OCI-LY1 (cell line): ENCODE results near the gene TENM4.

Experiments
- H2AFZ ChIP-seq: fragments of 200-600 bp; sonication (generic), shearing (Covaris generic); 2 replicates; pipeline ENCODE4 v1.6.0; 2014; ENCODE audit warnings: antibody characterized with exemption, mild to moderate bottlenecking, low read length
- H3F3A ChIP-seq: fragments of 200-600 bp; sonication (generic), shearing (Covaris generic); 2 replicates; pipeline ENCODE4 v1.6.0; 2014; ENCODE audit warnings: mild to moderate bottlenecking, antibody characterized with exemption, low read length, moderate library complexity; ENCODE audit not compliant: insufficient read depth
- H3K27ac ChIP-seq: fragments of 200-600 bp; sonication (generic); 2 replicates; pipeline ENCODE4 v1.5.1; 2014; ENCODE audit warnings: low read length, mixed run types, mild to moderate bottlenecking, low read depth; ENCODE audit not compliant: poor library complexity, severe bottlenecking
- H3K27me3 ChIP-seq: fragments of 200-600 bp; sonication (generic); 2 replicates; pipeline ENCODE4 v1.6.0; 2014; ENCODE audit warnings: antibody characterized with exemption, mild to moderate bottlenecking, low read length, moderate library complexity; ENCODE audit not compliant: insufficient read depth
- H3K36me3 ChIP-seq: fragments of 200-600 bp; sonication (generic); 2 replicates; pipeline ENCODE4 v1.6.1; 2014; ENCODE audit warnings: mild to moderate bottlenecking, antibody characterized with exemption, low read length, moderate library complexity, mixed read lengths; ENCODE audit not compliant: insufficient read depth
- H3K4me1 ChIP-seq: fragments of 200-600 bp; sonication (generic); 2 replicates; pipeline ENCODE4 v1.5.1; 2014; ENCODE audit warnings: mild to moderate bottlenecking, low read length, moderate library complexity; ENCODE audit not compliant: insufficient read depth, severe bottlenecking
- H3K4me2 ChIP-seq: fragments of 200-600 bp; sonication (generic), shearing (Covaris generic); 2 replicates; pipeline ENCODE4 v1.6.1; 2014; ENCODE audit warnings: low read length
- H3K4me3 ChIP-seq: fragments of 200-600 bp; sonication (generic); 2 replicates; pipeline ENCODE4 v1.5.1; 2014; ENCODE audit warnings: low read length, low read depth, mild to moderate bottlenecking, mixed read lengths; ENCODE audit not compliant: poor library complexity, severe bottlenecking
- H3K79me2 ChIP-seq: fragments of 200-600 bp; shearing (Covaris generic); 2 replicates; pipeline ENCODE4 v1.6.1; 2016; ENCODE audit warnings: mixed run types, low read length, mixed read lengths; ENCODE audit not compliant: insufficient read depth
- H3K9ac ChIP-seq: fragments of 200-600 bp; sonication (generic), shearing (Covaris generic); 2 replicates; pipeline ENCODE4 v1.6.1; 2014; ENCODE audit warnings: mild to moderate bottlenecking, low read length, mixed read lengths
- H3K9me2 ChIP-seq: fragments of 200-600 bp; sonication (generic), shearing (Covaris generic); 2 replicates; pipeline ENCODE4 v1.6.1; 2014; ENCODE audit warnings: low read depth, mild to moderate bottlenecking, low read length, mixed read lengths
- H3K9me3 ChIP-seq: fragments of 200-600 bp; shearing (Covaris generic); 2 replicates; pipeline ENCODE4 v1.6.1; 2014; ENCODE audit warnings: low read length, mixed read lengths
- H4K20me1 ChIP-seq: fragments of 200-600 bp; sonication (generic), shearing (Covaris generic); 2 replicates; pipeline ENCODE4 v1.6.0; 2016; ENCODE audit warnings: mild to moderate bottlenecking, low read length; ENCODE audit not compliant: insufficient read depth
- CTCF ChIP-seq: fragments of 200-600 bp; sonication (generic), shearing (Covaris generic); IDR thresholded peaks from 2 replicates; pipeline ENCODE4 v1.5.1; 2017; ENCODE audit warnings: mild to moderate bottlenecking, antibody characterized with exemption, low read length, moderate library complexity, mixed read lengths
- EZH2 ChIP-seq: fragments of 200-600 bp; sonication (generic), shearing (Covaris generic); IDR thresholded peaks from 2 replicates; pipeline ENCODE4 v1.8.0; 2017; ENCODE audit warnings: borderline replicate concordance, mixed run types, mild to moderate bottlenecking, antibody characterized with exemption, low read length, moderate library complexity, mixed read lengths

TENM4 gene

GRCh38 chr11:79328402-79328801, 112.4 kb downstream of the TENM4 start:
- H3K9me2 ChIP-seq, result no peaks in the 10 kb centered on the region
- no peaks in the 10 kb centered on the region for H3K36me3 ChIP-seq
- no peaks in the 10 kb centered on the region for H4K20me1 ChIP-seq
- no peak overlapping the region for H3K4me3 ChIP-seq
- no peaks in the 10 kb centered on the region for H3K4me1 ChIP-seq
- no peaks in the 10 kb centered on the region for H3F3A ChIP-seq
- H3K27ac ChIP-seq, result no peak overlapping the region
- no peaks in the 10 kb centered on the region for H3K27me3 ChIP-seq
- H3K9me3 ChIP-seq, result no peaks in the 10 kb centered on the region
- no peak overlapping the region for H3K4me2 ChIP-seq
- H2AFZ ChIP-seq, result no peak overlapping the region
- H3K79me2 ChIP-seq, result no peaks in the 10 kb centered on the region
- no peak overlapping the region for H3K9ac ChIP-seq
- no peak for TF ChIP-seq EZH2
- TF ChIP-seq CTCF, result no peak

- H3K27me3 ChIP-seq, result no peaks in the 10 kb centered on the region
These were observed 115.0 kb downstream of the TENM4 start for GRCh38 chr11:79325851-79326250.

GRCh38 chr11:79321263-79321662, 119.6 kb downstream of the TENM4 start:
- Histone ChIP-seq H3K27ac (no peak overlapping the region), H3K4me3 (no peak overlapping the region), H3K4me2 (no peak overlapping the region), H3F3A (no peaks in the 10 kb centered on the region), H3K9ac (no peak overlapping the region), H4K20me1 (no peaks in the 10 kb centered on the region), H2AFZ (no peak overlapping the region), H3K79me2 (no peaks in the 10 kb centered on the region), H3K36me3 (no peaks in the 10 kb centered on the region), H3K27me3 (no peaks in the 10 kb centered on the region), H3K4me1 (no peaks in the 10 kb centered on the region), H3K9me2 (no peaks in the 10 kb centered on the region), H3K9me3 (no peaks in the 10 kb centered on the region)
- TF ChIP-seq CTCF (no peak), EZH2 (no peak)

More at GRCh38 chr11:79325851-79326250, 115.0 kb downstream of the TENM4 start:
- H3K4me1 ChIP-seq, result no peaks in the 10 kb centered on the region
- H3K9me3 ChIP-seq, result no peaks in the 10 kb centered on the region
- H3K4me3 ChIP-seq, result no peak overlapping the region
- H3K9ac ChIP-seq, result no peak overlapping the region
- TF ChIP-seq CTCF, result no peak
- TF ChIP-seq EZH2, result no peak
- no peak overlapping the region for H2AFZ ChIP-seq
- H3K27ac ChIP-seq, result no peak overlapping the region
- H4K20me1 ChIP-seq, result no peaks in the 10 kb centered on the region
- no peaks in the 10 kb centered on the region for H3K36me3 ChIP-seq
- no peak overlapping the region for H3K4me2 ChIP-seq
- no peaks in the 10 kb centered on the region for H3K79me2 ChIP-seq
- no peaks in the 10 kb centered on the region for H3F3A ChIP-seq
- H3K9me2 ChIP-seq, result no peaks in the 10 kb centered on the region
